ENCODE results near the gene IL4R. TPM values are rescaled to one million over a fixed set of nuclear protein-coding genes. Genes with fewer than 3 reads are reported as not detected.

The IL4R gene
- total and polyA plus RNA-seq, 3 experiments from 2014 or later, result 41.6 to 142 (median 140) TPM

DNA sequence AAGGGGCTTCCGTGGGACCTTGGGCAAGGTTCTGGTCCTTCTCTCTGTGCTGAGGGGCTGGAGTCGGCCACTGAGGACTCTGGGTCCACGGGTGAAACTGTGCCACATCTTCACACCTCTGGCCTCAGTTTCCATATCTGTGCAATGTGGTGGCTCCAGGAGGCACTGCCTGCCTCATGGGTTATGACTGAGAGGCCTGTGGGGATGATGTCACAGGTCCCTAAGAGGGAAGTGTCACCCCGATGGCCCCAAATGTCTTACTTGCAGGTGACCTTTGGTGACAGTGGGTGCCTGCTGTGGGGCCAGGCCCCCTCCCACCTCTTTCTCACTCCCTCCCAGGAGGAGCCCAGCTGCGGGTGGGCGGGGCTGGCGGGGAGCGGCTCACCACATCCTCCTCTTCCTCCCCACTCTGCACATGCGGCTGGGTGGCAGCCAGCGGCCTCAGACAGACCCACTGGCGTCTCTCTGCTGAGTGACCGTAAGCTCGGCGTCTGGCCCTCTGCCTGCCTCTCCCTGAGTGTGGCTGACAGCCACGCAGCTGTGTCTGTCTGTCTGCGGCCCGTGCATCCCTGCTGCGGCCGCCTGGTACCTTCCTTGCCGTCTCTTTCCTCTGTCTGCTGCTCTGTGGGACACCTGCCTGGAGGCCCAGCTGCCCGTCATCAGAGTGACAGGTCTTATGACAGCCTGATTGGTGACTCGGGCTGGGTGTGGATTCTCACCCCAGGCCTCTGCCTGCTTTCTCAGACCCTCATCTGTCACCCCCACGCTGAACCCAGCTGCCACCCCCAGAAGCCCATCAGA, 88.2 kb downstream of the IL4R start, which contains the start of gene IL21R:
IL21R (plus strand) TSS at position 407 of the 801 bp plus-strand sequence. CDS start 27,898 bp downstream, outside the sequence.
- Histone ChIP-seq H3K27me3 (ENCODE audit: insufficient read depth, low read length, poor library complexity, severe bottlenecking) (no peaks in the 10 kb centered on the region), H3K4me1 (ENCODE audit: insufficient read depth, low read length) (peaks cover 49% of the 10 kb centered on the region), H3K9me3 (ENCODE audit: low read length) (no peaks in the 10 kb centered on the region), H3K4me3 (ENCODE audit: low read length) (peak within 1 kb of the TSS; percentile 98), H3K36me3 (ENCODE audit: insufficient read depth, low read length) (no peaks in the 10 kb centered on the region), H3K27ac (ENCODE audit: low read depth, low read length) (peak within 1 kb of the TSS; percentile 92)
- Mint-ChIP-seq H3K36me3 (peaks cover 0 to 31% (median 3%) of the 10 kb centered on the region in 3 donors), H3K27ac (peak within 1 kb of the TSS; percentile 92 to 100 (median 100)), H3K27me3 (peaks cover 0 to 13% of the 10 kb centered on the region in 2 donors), H3K4me3 (peak within 1 kb of the TSS; percentile 94 to 100 (median 99)), H3K9me3 (no peaks in the 10 kb centered on the region), H3K4me1 (peaks cover 65 to 77% (median 67%) of the 10 kb centered on the region in 3 donors)
- DNase-seq, result peak; percentile 82 to 97 (median 91)
- ChIA-PET POLR2A (interaction anchor here (0.7 to 1.6 kb wide), 8 partner anchors 24 to 198 kb away, joined by 3 to 10 read pairs (median 4); partner anchors contain the start of gene KDM8), CTCF (interaction anchor here (0.8 to 2.9 kb wide), 9 partner anchors 15 to 223 kb away, joined by 3 to 9 read pairs (median 4); no protein-coding TSS in a partner anchor)

DNA sequence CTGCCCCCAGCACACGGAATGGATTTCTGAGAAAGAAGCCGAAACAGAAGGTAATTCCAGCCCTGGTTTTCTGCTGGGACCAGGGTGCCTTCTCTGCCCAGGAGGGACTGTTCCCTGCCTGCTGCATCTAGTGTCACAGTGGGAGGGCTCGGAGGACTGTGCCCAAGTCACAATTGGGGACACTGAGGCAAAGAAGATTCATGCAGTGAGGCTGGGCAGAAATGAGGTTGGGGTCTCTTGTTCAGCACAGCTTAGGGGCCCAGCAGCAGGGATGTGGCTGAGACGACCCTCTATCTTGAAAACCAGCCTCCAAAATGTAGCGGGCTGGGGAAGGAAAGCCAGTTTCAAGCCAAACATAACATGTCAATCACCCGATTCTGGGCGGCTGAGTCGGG, 88.8 kb downstream of the IL4R start:
- peaks cover 0 to 34% (median 3%) of the 10 kb centered on the region in 3 donors for H3K36me3 Mint-ChIP-seq
- H3K27ac Mint-ChIP-seq, result peak overlapping the region; percentile 92 to 100 (median 100)
- H3K4me1 ChIP-seq (ENCODE audit: insufficient read depth, low read length), result peaks cover 55% of the 10 kb centered on the region
- POLR2A ChIA-PET, result interaction anchor here (1.1 to 1.6 kb wide), 7 partner anchors 25 to 172 kb away, joined by 3 to 10 read pairs (median 4); no protein-coding TSS in a partner anchor
- H3K4me3 Mint-ChIP-seq, result peak overlapping the region; percentile 94 to 100 (median 99)
- CTCF ChIA-PET, result interaction anchor here (0.8 to 5.1 kb wide), 8 partner anchors 35 to 223 kb away, joined by 3 to 23 read pairs (median 8); no protein-coding TSS in a partner anchor
- no peaks in the 10 kb centered on the region for H3K9me3 ChIP-seq (ENCODE audit: low read length)
- peaks cover 70 to 83% (median 73%) of the 10 kb centered on the region in 3 donors for H3K4me1 Mint-ChIP-seq
- peak overlapping the region; percentile 98 for H3K4me3 ChIP-seq (ENCODE audit: low read length)
- no peaks in the 10 kb centered on the region for H3K27me3 ChIP-seq (ENCODE audit: insufficient read depth, low read length, poor library complexity, severe bottlenecking)
- peaks cover 0 to 13% of the 10 kb centered on the region in 2 donors for H3K27me3 Mint-ChIP-seq
- peak overlapping the region; percentile 92 for H3K27ac ChIP-seq (ENCODE audit: low read depth, low read length)
- H3K36me3 ChIP-seq (ENCODE audit: insufficient read depth, low read length), result no peaks in the 10 kb centered on the region
- DNase-seq, result peak in 2 of 5 donors; percentile 14 to 37
- H3K9me3 Mint-ChIP-seq, result no peaks in the 10 kb centered on the region

GRCh38 chr16:27402964-27403600, 89.3 kb downstream of the IL4R start:
- Histone ChIP-seq H3K4me3 (ENCODE audit: low read length) (peak overlapping the region; percentile 98), H3K36me3 (ENCODE audit: insufficient read depth, low read length) (no peaks in the 10 kb centered on the region), H3K27me3 (ENCODE audit: insufficient read depth, low read length, poor library complexity, severe bottlenecking) (no peaks in the 10 kb centered on the region), H3K4me1 (ENCODE audit: insufficient read depth, low read length) (peaks cover 60% of the 10 kb centered on the region), H3K27ac (ENCODE audit: low read depth, low read length) (peak overlapping the region; percentile 92), H3K9me3 (ENCODE audit: low read length) (no peaks in the 10 kb centered on the region)
- DNase-seq, result peak in 3 of 5 donors; percentile 26 to 68 (median 30)
- peak overlapping the region; percentile 92 to 100 (median 100) for H3K27ac Mint-ChIP-seq
- ChIA-PET CTCF (interaction anchor here (1.2 to 5.1 kb wide), 6 partner anchors 35 to 223 kb away, joined by 3 to 23 read pairs (median 10); no protein-coding TSS in a partner anchor), POLR2A (interaction anchor here (1.1 to 4.5 kb wide), 5 partner anchors 25 to 168 kb away, joined by 3 to 12 read pairs (median 5); no protein-coding TSS in a partner anchor)
- peaks cover 75 to 88% (median 78%) of the 10 kb centered on the region in 3 donors for H3K4me1 Mint-ChIP-seq
- peak overlapping the region; percentile 94 to 100 (median 99) for H3K4me3 Mint-ChIP-seq
- H3K36me3 Mint-ChIP-seq, result peaks cover 0 to 38% (median 5%) of the 10 kb centered on the region in 3 donors
- no peaks in the 10 kb centered on the region for H3K9me3 Mint-ChIP-seq
- peaks cover 0 to 13% of the 10 kb centered on the region in 2 donors for H3K27me3 Mint-ChIP-seq

DNA sequence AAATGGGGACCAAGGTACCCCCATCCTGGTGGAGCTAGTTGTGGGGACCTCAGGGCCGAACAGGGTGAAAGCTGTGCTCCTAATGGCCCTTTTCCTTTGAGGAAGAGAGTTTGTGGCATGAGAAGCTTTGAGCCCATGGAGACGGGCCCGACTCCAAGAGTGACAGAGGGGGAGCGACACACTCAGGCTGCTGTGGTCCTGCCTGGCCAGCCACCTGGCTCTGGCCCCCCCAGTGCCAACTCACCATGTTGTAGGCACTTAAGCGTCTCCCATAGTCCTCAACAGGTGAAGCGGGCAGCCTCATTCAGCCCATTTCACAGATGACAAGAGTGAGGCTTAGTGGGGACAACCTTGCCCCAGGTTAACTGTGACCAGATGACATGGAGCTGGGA, 89.8 kb downstream of the IL4R start:
- DNase-seq, result no peak
- Mint-ChIP-seq H3K36me3 (peaks cover 0 to 41% (median 8%) of the 10 kb centered on the region in 3 donors), H3K4me1 (peaks cover 79 to 92% (median 83%) of the 10 kb centered on the region in 3 donors), H3K27me3 (peaks cover 0 to 13% of the 10 kb centered on the region in 2 donors), H3K4me3 (peak overlapping the region; percentile 94 to 100 (median 99)), H3K9me3 (no peaks in the 10 kb centered on the region), H3K27ac (peak overlapping the region; percentile 92 to 100 (median 100))
- Histone ChIP-seq H3K4me1 (ENCODE audit: insufficient read depth, low read length) (peaks cover 65% of the 10 kb centered on the region), H3K27ac (ENCODE audit: low read depth, low read length) (peak overlapping the region; percentile 92), H3K36me3 (ENCODE audit: insufficient read depth, low read length) (no peaks in the 10 kb centered on the region), H3K27me3 (ENCODE audit: insufficient read depth, low read length, poor library complexity, severe bottlenecking) (no peaks in the 10 kb centered on the region), H3K9me3 (ENCODE audit: low read length) (no peaks in the 10 kb centered on the region), H3K4me3 (ENCODE audit: low read length) (peak overlapping the region; percentile 98)
- ChIA-PET POLR2A (interaction anchor here (0.5 to 4.8 kb wide), 5 partner anchors 23 to 197 kb away, joined by 3 to 33 read pairs (median 5); no protein-coding TSS in a partner anchor), CTCF (interaction anchor here (1.1 to 5.1 kb wide), 8 partner anchors 25 to 224 kb away, joined by 3 to 23 read pairs (median 6); no protein-coding TSS in a partner anchor)

DNA sequence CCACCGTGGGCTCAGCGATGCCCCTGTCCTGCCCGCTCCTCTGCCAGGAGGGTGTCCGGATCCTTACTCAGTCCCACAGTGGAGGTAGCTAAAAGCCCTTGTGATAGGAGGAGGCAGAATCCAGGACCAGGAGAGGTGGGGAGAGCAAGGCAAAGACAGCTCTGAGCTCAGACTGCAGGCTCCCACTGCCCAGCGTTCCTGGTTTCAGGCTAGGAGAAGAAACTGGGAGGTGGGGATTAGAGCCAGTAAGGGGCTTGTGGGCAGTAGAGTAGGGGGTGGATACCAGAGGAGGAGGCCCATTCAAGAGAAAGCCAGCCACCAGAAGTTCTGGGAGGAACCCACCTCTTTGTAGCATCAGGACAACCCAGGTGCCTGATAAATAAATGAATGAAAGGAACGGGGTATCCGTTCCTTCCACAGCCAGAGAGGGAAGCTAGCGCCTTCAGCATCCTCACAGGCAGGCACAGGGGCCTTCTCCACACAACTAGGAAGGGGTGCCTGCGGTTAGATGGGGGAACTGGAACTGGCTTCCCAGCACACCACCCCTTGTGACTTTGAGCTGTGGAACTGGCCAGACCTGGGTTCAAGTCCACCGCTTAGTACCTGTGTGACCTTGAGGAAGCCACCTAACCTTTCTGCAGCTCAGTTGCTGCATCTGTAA, 90.5 kb downstream of the IL4R start:
- Mint-ChIP-seq H3K36me3 (peaks cover 0 to 45% (median 8%) of the 10 kb centered on the region in 3 donors), H3K27me3 (peaks cover 0 to 13% of the 10 kb centered on the region in 2 donors), H3K27ac (peak overlapping the region; percentile 92 to 100 (median 100)), H3K9me3 (no peaks in the 10 kb centered on the region), H3K4me1 (peaks cover 80 to 91% (median 89%) of the 10 kb centered on the region in 3 donors), H3K4me3 (peak overlapping the region; percentile 94 to 100 (median 99))
- ChIA-PET CTCF (interaction anchor here (0.7 to 5.1 kb wide), 14 partner anchors 13 to 224 kb away, joined by 3 to 23 read pairs (median 3); no protein-coding TSS in a partner anchor), POLR2A (interaction anchor here (1.3 to 4.8 kb wide), 4 partner anchors 22 to 44 kb away, joined by 3 to 33 read pairs (median 8); no protein-coding TSS in a partner anchor)
- H3K9me3 ChIP-seq (ENCODE audit: low read length), result no peaks in the 10 kb centered on the region
- peak overlapping the region; percentile 92 for H3K27ac ChIP-seq (ENCODE audit: low read depth, low read length)
- peak overlapping the region; percentile 98 for H3K4me3 ChIP-seq (ENCODE audit: low read length)
- H3K4me1 ChIP-seq (ENCODE audit: insufficient read depth, low read length), result peaks cover 69% of the 10 kb centered on the region
- DNase-seq, result peak in 2 of 5 donors; percentile 17
- H3K36me3 ChIP-seq (ENCODE audit: insufficient read depth, low read length), result no peaks in the 10 kb centered on the region
- H3K27me3 ChIP-seq (ENCODE audit: insufficient read depth, low read length, poor library complexity, severe bottlenecking), result no peaks in the 10 kb centered on the region

DNA sequence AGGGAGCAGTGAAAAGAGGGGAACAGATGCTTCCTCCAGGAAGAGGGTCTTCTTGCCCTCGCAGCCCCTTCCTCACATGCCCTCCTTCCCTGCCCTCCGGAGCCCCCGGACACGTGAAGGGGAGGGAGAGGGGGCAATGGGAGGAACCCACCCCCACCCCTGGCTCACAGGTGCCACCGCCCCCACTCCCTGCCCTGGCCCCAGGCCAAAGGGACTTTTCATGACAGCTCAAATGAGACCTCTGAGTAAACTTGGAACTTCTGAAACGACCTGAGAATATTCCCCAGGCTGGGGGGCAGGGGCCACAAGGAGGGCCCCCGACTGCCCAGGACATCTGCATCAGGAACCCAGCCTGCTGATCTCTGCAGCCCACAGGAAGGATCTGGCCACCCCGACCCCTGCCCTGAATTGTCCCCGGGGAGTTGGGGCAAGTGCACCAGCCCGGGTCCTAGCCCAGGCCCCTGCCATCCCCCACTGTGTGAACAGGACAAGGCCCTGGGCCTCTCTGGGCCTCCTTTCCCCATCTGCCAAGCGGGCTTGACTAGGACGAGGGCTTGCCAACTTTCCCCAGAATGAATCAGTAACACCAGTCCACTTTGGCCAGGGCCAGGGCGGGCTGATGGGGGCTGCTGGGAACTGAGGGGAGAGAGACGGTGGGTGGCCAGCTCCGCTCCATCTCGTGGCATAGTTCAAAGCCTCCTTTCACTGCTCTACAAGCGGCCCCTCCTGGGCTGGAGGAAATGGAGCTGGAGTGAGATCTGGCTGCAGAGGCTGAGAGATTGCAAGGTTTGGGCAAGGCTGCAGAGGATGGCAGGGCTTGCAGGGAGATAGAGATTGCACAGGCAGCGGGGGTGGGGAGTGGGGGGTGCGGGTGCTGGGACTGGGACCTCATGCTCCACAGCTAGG, 92.0 kb downstream of the IL4R start:
- peaks cover 83 to 94% (median 91%) of the 10 kb centered on the region in 3 donors for H3K4me1 Mint-ChIP-seq
- H3K9me3 Mint-ChIP-seq, result no peaks in the 10 kb centered on the region
- Histone ChIP-seq H3K27me3 (ENCODE audit: insufficient read depth, low read length, poor library complexity, severe bottlenecking) (no peaks in the 10 kb centered on the region), H3K36me3 (ENCODE audit: insufficient read depth, low read length) (no peaks in the 10 kb centered on the region), H3K27ac (ENCODE audit: low read depth, low read length) (no peak overlapping the region), H3K4me1 (ENCODE audit: insufficient read depth, low read length) (peaks cover 67% of the 10 kb centered on the region), H3K9me3 (ENCODE audit: low read length) (no peaks in the 10 kb centered on the region), H3K4me3 (ENCODE audit: low read length) (peak overlapping the region; percentile 37)
- H3K27me3 Mint-ChIP-seq, result peaks cover 0 to 13% of the 10 kb centered on the region in 2 donors
- peak overlapping the region; percentile 94 to 100 (median 99) for H3K4me3 Mint-ChIP-seq
- ChIA-PET POLR2A (interaction anchor here (0.9 to 4.8 kb wide), 6 partner anchors 16 to 171 kb away, joined by 3 to 33 read pairs (median 6); no protein-coding TSS in a partner anchor), CTCF (interaction anchor here (1.0 to 5.1 kb wide), 10 partner anchors 11 to 226 kb away, joined by 3 to 23 read pairs (median 4); no protein-coding TSS in a partner anchor)
- peak in 4 of 5 donors; percentile 24 to 63 (median 31) for DNase-seq
- H3K27ac Mint-ChIP-seq, result peak overlapping the region; percentile 91 to 100 (median 100)
- H3K36me3 Mint-ChIP-seq, result peaks cover 5 to 56% (median 12%) of the 10 kb centered on the region in 3 donors
